ENCODE results near the gene EHD4.
A peak's percentile ranks its signal among the peaks of the same experiment; 100 is the strongest.

Gene EHD4

DNA sequence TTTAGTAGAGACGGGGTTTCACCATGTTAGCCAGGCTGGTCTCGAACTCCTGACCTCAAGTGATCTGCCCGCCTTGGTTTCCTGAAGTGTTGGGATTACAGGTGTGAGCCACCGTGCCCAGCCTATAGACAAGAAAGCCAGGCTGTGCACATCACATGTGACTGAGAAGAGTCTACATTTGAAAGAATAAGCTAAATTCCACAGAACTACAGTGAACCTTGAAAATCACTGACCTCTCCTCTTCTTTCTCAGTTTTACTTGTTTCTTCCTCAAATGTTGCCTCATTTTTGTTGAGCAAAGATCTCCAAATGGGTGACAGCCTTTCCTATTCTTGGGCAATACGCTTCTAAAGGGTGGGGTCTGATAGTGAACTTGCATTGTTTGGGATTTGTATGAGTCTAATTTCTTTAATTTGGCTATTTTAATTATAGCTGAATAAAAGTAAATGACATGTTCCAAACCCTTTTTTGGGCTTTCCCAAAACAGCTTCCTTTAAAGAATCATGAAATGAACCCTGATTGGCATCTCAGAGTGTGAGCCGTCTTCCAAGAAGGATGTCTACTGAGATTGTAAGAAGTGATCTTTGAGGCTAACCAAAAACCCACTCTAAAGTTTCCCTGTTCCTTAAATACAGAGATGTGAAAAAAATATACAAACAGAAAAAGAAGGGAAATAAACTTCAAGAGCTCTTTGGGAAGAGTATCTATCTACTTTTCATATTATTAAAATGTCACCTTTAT, 56.9 kb downstream of the EHD4 start:
- no peak for DNase-seq

DNA sequence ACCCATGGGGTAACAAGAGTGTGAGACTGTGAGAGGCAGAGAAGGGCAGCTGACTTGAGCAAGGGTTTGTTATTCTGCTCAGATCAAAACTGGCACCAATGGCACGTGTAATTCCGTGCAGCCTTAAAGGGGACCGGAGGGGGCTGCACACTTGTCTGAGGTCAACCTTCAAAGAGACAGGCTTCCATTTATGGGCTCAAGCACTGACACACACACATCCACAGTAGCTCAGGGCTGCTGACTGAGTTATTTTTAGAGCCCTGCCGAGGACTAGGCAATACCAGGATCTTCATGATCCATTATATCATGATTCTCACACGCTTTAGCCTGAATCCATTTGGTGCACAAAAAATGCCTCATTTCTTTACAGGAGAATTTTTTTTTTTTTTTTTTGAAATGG, 57.9 kb downstream of the EHD4 start:
- no peak for DNase-seq

DNA sequence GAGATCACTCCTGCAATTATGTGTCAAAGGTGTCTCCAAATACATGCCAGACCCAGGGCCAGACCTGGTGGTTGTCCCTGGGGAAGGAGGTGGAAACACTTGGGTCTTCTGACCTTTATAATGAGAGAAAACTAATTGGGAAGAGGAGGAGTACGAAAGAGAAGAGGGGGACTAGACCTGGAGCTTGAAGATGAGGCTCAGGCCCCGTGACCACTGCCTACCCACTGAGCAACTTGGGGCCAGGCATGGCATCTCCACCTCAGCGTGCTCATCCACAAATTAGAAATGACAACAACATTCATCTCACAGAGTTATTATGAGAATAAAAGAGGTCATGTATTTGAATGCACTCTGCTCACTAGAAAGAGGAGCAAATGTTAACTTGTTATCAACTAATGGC, 59.1 kb downstream of the EHD4 start:
- DNase-seq = no peak

DNA sequence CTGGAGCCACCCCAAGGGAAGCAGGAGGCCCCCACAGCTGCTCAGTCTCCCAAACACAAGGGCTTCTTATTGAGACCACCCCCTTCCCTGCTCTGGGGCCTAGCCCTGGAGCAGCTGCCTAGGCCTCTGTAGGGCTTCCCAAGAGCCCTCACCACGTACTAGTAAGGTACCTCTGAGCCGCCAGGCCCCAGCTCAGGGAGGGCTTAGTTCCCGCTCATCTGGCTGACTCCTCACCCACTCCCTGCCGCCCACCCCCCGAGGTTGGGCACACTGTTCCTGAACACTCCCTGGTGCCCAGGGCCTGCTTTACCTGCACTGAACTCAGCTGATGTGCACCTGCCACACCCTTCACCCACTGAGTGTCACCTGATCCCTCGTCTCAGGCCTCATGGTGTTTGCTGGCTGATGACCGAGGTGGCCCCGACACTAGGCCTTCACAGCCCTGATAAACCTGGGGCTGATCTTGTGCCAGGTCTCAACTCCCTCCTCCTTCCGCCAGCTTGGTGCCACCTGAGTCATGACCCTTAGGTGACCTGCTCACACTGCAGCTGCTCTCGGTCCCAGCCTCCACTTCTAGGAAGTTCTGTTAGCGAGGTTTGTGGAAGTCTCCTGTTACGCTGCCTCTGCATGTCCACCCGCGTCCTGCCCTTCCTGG, 60.5 kb downstream of the EHD4 start:
- no peak for DNase-seq

DNA sequence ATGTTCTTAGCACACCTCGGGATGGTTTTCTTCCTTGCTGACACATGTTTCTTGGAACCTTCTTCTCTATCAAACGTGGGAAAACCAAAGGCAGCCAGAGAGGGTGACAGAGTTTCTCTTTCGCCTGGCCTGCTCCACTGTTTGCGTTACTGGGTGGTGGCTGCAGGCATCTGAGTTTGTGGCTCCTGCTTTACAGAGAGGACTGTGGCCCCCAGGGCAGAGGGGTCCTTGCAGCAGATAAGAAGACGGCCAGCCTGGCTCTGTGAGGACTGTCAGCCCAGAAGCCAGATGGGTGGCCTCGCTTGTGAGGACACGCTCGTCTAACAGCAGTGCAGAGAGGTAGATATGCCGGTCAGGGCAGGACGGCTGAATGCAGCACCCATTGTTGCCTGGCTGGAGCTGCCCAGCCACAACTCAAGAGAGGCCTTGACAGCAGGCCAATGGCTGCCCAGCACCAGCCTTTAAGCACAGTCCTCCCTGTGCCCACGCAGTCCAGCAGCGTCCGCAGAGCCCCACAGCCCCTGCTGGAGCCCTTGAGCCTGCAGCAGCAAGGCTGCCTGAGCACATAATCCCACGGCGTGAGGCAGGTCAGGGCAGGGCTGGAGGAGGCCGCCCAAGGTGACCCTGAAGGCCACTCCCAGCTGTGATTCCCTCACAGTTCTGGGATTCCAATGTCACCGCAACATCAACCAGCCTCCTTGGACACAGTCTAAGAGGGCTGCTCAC, 63.5 kb downstream of the EHD4 start:
- no peak for DNase-seq

DNA sequence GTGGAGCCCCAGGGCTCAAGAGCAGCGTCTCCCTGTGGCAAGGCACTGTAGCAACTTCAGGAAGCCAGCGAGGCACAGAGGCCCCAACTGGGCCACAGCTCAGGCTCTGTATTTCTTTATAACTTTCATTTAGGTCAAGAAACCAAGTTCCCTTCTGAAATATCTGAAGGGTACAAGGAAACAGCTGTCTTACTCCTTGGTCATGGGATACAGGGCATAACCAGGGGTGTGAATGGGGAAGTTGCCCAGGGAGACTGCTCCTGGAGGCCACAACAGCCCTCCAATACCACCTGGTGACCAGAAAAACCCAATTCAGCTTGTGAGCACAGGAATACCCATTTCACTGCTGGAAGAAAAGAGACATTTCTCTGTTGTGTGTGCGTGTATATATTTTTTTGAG, 65.2 kb downstream of the EHD4 start:
- DNase-seq = no peak

DNA sequence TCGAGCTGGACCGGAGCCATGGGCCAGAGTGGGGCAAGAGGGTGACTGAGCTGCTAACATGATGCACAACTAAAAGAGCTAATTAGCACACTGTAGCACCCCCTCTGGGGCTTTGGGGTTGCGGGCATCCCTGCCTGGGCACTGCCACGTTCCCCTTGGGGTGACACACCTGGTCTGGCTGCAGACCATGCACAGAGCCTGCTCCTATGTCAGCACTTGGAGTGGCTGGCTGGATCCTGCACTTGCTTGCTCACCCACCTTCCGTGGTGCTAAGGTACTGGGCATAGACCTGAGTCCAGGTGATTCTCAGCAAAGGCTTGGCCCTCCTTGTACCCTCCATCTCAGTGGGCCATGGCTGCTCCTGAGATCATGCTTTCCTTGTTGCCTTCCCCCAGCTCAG, 65.7 kb downstream of the EHD4 start:
- no peak for DNase-seq

DNA sequence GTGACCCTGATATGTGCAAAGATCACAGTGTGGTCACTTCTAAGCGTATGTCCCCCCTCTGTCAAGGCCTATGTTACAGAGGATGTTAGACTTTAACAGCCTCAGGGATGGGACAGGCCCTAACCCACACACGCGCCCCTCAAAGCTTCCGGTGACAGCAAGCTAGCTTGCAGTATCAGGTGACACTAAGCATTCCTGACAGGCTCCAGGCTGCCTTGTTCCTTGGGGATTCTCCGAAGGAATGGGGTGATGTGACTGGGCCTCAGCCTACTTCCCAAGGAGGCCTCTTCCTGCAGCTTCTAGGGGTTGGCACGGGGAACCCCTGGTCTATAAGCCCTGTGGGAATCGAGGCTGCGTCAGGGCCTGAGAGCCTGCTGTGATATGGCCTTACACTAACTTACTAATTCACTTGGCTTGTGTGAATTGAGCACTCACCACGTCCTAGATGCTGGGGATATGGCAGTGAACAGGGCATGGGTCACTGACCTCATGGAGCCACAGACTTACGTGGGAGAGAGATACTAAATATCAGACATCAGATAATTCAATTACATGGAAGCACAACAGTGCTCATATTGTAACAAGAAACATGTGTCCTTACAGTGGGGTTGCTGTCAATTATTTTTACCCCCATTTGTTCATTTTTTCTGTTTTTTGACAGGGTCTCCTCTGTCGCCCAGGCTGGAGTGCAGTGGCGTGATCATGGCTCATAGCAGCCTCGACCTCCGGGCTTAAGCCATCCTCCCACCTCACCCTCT, 67.1 kb downstream of the EHD4 start:
- DNase-seq = no peak

DNA sequence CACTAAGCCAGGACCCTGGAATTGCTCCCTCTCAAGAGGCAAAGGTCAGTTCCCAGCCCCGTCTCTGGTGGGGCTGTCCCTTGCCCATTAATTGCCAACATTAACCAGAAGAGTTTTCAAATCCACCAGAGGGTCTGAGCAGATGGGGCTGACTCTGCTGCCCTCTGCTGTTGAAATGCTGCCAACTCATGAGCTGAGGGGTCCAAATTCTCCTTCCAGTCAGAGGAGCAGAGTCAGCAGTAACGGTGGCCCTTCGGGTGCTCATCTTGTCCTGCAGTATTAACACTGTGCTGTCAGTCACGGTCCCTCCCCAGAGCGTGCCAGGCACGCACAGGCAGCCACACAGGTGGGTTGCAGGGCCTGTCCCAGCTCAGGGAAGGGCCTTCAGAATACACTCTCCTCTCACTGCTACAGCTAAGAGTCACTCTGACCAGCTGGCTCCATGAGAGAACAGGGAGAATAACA, 67.8 kb downstream of the EHD4 start:
- peak; percentile 67 for DNase-seq

DNA sequence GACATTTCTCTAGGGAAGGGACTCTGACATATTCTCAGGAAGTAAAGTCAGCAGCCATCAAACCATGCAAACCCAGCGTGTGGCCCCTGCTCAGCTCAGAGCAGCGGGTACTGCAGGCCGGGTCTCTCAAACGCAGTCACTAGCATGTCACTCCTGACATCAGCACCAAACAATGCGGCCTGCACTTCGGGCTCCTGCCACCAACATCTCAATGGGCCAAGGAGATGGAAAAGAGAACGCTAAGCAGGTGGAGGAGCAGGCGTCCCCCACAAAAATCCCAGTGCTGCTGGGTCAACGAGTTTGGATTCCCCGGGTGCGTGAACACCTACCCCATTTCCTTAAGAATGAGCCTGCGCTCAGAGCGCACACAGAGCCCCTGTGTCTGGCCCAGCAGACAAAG, 68.6 kb downstream of the EHD4 start:
- no peak for DNase-seq

DNA sequence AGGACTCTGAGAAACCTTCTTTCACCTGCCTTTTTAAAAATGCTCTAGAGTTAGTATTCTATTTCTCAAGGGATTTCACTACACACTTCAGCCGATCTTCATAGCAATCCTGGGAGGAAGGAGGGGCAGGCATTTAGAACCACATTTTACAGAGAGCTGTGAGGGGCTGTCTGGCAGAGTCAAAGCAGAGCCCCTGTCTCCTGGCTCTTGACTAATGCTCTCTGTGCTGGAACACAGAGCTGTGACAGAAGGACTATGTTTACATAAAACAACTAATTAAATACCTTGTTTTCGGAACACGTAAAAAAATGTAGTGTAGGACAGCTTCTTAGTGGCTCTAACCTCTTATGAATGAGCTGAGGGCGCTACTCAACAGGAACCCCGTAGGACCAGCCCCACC, 70.9 kb downstream of the EHD4 start:
- DNase-seq = no peak

DNA sequence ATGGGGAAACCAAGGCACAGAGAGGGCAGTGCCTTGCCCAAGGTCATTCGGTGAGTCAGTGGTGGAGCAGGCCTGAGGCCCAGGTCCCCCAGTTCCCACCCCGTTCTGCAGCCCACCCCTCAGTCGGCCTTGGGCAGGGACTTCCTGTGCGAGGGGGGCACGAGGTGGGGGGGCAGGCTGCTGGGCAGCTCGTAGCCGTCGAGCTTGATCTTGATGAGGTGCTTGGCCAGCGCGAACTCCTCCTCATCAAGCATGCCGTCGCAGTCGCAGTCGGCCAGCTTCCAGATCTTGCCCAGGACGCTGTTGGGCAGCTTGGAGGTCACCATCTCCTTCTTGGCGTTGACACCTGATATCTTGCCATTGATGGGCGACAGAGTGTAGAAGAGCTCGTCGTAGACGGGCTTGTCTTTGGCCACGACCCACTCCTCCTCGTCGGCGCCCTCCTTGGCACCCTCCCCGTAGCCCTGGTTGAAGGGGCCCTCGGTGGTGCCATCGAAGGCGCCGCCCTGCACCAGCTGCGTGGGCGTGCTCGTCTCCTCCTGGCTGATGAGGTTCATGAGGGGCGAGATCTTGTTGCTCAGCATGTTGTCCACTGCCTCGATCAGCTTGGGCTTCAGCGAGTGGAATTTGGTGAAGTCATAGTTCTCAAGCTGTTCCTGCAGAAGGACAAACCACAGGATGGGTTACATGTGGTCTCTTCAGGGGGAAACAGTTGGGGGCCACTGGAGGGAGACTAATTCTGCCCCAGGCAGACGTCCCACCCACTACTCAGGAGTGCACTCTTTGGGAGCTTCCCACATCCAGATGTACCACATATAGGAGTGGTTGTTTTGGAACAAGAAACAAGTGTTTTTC, 71.6 kb downstream of the EHD4 start:
- DNase-seq = no peak

DNA sequence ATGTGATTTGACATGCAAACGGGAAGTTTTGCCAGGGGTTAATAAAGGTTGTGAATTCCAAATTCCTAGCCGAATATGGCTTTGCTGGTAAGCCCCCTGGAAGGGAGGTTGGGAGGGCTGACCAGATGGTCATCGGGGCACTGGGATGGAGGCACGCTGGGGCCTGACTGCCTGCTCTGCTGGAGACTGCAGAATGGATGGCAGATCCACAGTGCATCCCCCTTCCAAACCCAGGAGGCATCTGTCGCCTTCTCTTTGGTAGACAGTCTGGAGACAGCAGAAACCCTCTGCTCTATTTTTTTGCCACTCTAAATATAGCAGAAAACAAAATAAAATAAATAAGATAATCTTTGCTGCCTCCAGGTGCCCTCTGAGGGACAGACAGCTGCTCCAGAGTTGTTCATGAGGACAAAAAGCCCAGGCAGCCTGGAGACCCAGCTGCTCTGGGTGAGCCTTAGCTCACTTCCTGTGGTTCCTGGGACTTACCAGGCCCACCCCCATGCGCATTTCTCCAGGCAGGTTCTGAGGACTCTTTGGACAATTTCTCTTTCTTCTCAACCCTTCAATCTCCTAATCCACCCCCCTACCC, 72.4 kb downstream of the EHD4 start:
- DNase-seq = no peak

DNA sequence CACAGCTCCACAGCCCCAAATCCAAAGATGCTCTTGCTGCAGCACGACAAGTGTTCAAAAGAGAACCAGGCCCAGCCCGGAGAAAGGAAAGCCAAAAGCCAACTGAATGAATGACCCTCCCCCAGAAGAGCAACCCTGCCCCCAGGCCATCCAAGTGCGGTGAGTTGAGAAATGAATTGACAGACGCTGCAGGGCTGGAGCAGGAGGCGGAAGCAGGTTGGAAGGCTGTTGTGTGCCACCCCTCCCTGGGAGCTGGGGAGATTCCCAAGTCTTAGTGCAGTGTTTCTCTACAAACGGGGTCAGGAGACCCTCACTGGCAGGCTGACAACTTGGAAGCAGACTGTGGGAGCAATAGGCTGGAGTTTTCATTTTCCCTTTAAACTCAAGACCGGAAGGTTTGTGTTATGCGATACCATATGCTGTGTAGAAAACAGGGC, 75.0 kb downstream of the EHD4 start:
- DNase-seq = no peak

DNA sequence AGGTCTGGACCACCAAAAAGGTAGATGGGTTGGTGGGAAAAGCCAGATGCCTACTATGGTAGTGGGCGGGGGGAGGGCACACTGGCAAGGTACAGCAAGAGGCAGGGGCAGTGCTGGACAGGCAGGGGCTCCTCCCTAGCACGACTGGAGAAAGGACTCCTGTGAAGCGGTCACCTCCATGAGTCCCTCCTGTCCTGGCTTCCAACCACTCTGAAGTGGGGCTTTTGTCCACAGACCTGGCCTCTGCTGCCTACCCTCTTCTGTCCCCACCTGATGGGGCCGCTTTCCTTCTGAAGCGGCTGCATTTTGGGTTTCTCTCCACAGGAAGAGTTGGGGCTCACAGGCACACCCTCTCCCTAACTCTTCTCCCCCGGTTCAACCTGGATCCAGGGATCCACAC, 75.8 kb downstream of the EHD4 start:
- no peak for DNase-seq

DNA sequence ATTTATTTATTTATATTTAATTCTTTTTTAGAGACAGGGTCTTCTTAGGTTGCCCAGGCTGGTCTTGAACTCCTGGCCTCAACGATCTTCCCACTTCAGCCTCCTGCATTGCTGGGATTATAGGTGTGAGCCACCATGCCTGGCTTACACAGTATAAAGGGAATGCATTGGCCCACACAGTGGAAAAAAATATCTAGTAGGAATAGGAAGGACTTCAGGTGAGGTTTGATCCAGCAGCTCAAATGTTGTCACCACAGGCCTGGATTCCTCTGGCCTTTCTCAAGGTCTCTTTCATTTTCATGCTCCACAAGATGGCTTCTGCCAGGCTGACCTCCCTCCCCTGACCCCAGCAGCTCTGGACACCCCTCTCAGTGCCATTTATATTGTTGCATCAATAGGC, 76.4 kb downstream of the EHD4 start:
- DNase-seq = no peak

DNA sequence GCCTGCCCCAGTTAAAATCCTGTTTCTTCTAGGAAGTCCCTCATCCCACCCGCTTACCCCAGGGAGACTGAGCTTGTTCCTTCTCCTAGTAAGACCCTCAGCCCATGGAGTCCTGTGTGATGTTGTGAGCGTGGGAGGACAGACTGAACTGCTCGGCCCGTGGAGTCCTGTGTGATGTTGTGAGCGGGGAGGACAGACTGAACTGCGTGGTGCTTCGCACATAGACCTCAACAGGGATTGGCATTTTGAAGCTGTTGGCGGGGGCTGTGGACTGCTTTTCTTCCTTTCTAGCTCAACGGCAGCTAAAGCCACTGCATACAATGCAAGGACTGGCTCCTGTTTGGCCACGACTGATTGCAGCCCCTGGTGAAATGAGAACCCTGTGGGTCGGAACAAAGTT, 76.9 kb downstream of the EHD4 start:
- no peak for DNase-seq

DNA sequence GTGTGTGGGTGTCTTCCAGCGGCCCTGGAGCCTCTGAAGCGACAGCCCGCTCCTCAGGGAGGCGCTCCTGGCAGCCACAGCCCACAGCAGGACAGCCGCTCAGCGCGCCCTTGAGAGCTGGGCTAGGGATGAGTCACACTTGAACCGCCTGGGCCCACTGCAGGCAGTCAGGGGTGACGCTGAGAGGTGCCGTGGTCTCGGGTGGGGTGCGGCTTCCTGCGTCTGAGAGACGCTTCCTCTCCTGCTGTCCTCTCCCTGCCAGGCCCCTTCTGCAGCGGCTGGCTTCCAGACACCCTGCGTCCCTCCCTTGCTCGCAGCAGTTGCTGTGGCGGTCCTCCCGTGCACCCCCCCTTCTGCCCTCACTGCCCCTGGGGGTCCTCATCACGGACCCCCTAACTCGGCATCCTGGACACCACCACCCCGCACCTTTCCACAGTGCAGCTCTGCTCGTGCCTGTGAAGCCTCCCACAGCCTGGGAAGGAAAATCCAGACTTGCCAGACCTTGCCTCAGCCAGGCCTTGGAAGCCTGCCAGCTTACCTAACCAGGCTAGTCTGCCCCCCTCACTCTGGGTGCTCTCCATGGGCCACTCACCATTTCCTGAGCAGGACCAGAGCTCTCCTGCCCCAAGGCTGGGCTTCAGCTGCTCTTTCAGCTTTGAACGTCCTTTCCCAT, 77.4 kb downstream of the EHD4 start:
- DNase-seq = no peak

DNA sequence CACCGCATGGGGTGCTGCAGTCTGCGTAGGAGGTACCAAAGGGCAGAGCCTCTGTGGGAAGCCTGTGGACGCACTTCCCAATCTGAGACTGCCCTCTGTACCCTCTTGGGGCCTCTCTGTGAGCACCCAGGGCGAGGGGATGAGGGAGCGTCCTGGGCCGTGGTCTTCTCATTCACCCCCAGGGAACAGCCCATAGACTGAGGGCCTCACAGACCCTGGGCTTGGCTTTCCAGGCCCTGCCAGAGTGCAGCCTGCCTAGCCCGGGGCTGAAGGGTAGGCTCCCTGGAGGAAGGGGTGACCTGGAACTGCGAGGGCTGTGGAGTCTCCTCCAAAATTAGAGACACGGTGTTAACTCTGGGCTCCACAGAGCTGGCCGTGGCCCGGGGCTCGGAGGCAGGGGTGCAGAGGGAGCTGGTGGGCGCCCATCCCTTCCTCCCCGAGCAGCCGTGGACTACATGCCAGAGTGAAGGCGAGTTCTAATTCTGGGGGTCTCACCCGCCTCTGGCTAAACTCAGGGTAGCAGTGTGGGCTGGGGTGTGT, 78.0 kb downstream of the EHD4 start:
- DNase-seq = no peak

DNA sequence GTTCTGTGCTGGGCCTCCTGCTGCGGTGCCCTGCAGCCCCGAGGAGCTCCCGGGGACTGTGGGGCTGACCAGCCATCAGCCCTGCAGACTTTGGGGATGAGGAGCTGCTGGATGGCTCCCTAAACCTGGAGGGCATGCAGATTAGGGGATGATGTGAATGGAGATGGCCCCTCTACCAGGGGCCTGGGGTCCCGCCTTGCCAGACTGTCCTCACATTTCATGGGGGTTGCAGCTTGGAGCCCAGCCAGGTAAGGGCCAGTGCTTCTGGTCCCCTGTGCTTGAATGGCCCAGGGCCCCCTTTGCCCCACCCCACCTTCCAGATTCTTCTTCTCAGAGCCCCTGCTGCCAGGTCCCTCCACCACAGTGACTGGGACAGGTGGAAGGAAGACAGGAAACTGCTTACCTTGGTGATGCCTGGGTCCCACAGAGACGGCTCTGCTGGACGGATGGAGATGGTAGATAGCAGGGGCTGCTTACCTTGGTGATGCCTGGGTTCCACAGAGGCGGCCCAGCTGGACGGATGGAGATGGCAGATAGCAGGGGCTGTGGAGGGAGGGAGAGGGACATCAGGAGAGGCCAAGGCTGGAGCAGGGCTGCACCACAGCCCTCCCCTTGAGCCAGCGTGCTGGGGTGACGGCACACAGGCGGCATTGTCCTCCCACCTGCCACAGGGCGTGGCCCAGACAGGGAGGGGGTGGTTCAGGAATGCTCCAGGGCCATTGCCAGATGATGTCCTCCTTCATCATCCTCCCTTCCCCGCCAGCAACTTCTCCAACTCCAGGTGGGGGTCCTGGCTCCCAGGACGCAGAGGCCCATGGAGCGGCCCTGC, 78.7 kb downstream of the EHD4 start, which contains the start of gene SPTBN5:
Gene SPTBN5, minus strand, starts transcription at position 632 of the 829 bp plus-strand sequence. Its CDS starts 556 bp downstream, at position 76.
- no peak for DNase-seq
